GM19035 (cell line): Measurements from ENCODE around the gene MAP3K14.

Experiments used
- ATAC-seq: cut with Tn5 transposase; IDR thresholded peaks from one replicate; pipeline ENCODE4 v1.9.1; 2021; ENCODE audit not compliant: unreplicated experiment

MAP3K14 gene

DNA sequence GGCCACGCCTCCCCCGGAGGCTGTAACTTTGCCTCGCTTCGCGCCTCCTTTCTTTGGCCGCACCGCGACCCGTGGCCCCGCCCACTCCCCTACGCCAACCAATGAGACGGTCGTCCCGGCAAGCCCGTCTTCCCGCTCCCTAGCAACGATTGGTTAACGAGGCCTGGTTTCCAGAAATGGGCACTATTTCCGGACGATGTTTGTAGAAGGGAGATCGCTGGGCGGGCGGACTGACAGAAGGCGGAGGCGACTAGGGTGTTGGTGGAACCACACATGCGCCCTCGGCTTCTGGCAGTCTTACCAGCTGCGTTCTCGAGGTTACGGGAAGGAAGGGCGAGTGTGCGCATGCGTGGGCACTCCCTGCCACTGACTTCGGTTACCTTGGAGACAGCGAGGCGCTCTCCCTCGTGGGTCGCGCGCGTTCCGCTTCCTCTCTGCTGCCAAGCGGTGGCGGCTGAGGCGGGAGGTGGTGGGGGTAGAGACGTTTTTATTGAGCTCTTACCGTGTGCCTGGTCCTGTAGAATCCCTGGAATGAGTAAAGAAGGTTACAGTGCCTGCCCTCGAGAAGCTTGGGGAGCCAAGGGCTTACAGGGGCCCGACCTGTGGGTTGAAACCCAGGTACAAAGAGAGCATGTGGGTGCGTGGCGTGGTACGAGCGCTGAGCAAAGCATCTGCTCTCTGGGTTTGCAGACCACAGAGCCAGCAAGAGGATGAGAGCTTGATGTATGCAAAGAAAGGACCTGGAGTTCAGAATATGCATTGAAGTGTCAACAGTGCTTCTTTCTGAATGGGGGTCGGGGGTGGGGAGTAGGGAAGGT, 500 bp upstream of the MAP3K14 start:
- ATAC-seq: peak; percentile 79

DNA sequence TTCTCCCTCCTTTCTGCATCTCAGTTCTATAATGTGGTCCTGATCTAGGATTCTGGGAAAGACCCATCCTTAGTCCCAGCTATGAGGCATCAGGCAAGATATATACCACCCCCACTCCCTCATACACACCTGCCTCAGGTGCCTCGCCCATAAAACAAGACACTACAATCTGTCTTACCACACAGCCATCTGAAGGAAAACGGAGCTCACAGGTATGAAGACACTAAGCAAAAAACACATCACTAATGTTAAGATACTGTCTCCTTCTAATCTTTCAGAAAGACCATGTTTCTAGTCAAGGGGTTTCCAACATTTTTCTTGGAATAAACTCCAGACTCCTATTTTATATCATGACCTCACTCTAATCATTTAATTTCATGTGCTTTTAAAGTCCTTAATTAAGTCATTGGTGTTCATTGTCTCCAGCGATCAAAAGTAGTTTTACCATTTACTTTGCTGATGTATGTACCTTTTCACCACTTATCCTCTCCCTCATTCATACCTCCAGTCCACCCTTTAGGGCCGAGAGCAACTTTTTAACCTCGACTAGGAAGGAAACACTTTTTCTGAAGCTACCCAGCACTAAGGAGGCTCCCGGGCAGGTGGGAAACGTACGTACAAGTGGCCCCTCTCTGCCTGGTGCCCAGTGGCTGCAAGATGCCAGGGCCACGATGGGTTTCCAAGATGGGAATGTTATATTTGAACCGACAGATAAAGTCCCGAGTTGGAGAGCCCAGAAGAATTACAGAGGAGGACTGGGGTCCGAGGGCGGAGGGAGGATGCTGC, 979 bp downstream of the MAP3K14 start:
- ATAC-seq: no peak

GRCh38 chr17:45314741-45315647, 1.8 kb downstream of the MAP3K14 start:
- no peak for ATAC-seq

DNA sequence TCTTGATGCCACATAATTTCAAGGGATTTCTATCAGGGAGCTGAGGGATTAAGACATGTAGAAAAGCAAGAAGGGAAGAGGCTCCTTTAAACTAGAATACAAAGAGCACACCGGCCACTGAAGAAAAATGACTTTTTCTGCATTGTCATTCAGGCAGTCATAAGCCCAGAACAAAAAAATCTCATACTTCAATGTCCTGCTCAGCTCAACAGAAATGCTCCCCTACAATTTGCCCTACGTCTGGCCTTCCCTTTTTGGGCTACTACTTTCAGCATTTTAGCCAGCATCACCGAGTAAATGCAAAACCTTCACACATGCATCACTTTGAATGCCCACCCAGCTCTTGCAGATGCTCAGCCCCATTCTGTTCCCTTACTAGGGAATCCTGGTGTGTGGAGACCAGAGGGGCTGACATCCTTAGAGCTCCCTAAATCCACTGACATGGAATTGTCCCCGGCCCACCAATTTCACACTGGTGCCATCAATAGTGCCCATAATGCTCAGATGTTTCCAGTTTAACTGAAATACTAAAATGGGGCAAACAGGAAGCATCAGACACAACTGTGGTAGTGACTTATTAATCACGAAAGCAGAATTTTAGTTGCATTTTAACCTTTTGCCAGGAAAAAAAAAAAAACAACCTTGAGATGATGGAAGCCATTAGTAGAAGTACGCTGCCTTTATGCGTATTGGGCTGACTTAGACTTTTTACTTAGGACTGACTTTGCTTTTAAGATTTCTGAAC, 2.7 kb downstream of the MAP3K14 start:
- ATAC-seq: no peak

DNA sequence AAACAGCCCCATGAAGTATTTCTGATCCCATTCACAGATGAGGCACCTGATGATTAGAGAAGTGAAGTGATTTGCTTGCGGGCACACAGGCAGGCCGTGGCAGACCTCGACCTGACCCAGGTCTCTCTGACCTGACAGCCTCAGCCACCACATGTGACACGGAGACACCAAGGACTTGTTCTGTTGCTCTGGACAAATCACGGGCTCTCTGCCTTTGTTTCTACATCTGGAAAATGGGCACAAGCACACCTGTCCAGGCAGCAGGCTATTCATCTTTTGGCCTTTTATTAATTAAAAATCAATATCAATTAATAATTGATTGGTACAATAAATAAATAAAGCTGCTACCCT, 3.4 kb downstream of the MAP3K14 start:
- no peak for ATAC-seq

- ATAC-seq: no peak
Measured at GRCh38 chr17:45312477-45313420, 4.1 kb downstream of the MAP3K14 start.

- peak; percentile 26 for ATAC-seq
Measured at GRCh38 chr17:45311760-45312476, 4.9 kb downstream of the MAP3K14 start.

DNA sequence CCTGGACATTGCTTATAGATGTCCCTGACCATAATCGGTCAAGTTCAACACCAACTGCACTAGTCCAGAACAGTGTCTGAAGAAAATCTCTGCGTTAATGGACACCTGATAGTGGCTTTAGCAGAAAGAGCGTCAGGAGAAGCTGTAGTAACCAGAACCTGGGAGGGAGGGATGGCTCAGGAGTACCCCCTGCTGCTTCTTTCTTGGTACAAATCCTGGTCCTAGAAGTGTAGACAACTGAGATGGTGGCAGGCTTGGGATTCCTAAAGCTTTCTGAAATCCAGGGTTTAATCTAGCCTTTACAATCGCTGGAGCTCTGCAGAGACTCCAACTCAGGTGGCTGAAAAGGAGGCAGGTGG, 5.4 kb downstream of the MAP3K14 start:
- no peak for ATAC-seq

GRCh38 chr17:45310380-45311324, 6.2 kb downstream of the MAP3K14 start:
- ATAC-seq: no peak

GRCh38 chr17:45309400-45309799, 7.4 kb downstream of the MAP3K14 start:
- no peak for ATAC-seq

DNA sequence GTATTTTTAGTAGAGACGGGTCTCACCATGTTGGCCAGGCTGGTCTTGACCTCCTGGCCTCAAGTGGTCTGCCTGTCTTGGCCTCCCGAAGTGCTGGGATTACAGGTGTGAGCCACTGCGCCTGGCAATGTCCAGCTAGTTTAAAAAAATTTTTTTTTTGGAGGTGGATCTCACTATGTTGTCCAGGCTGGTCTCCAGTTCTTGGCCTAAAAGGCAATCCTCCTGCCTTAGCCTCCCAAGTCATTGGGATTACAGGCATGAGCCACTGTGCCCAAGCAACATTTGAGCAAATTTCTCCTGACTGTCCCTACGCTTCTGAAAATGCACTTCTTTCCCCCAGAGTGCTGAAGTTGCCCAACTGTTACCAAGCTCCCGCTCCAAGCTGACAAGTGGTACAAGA, 8.0 kb downstream of the MAP3K14 start:
- no peak for ATAC-seq

DNA sequence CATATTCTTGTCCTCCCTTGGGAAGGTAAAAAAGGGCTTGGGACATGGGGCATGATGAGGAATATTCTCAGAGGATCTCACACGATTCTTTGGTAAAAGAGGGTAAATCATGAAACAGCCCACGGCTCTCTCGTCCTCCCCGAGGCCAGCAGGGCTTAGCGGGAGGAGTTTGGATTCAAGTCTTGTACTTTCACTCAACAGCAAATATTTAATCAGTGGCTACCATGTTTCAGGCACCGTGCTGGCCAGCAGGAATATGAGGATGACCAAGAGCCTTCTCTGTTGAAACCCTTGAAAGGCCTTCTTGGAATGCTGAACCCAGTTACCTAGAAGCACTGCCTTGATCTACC, 8.8 kb downstream of the MAP3K14 start:
- ATAC-seq: no peak

GRCh38 chr17:45307290-45308015, 9.4 kb downstream of the MAP3K14 start:
- ATAC-seq: peak; percentile 39

- no peak for ATAC-seq
Measured at GRCh38 chr17:45306623-45307022, 10.2 kb downstream of the MAP3K14 start.

- ATAC-seq: no peak
Measured at GRCh38 chr17:45306094-45306493, 10.7 kb downstream of the MAP3K14 start.

GRCh38 chr17:45305530-45306087, 11.2 kb downstream of the MAP3K14 start:
- no peak for ATAC-seq

GRCh38 chr17:45302649-45303173, 14.1 kb downstream of the MAP3K14 start:
- ATAC-seq: peak; percentile 58
